Measurements from ENCODE around the gene ALDOA.
A peak's percentile ranks its signal among the peaks of the same experiment; 100 is the strongest.
"Not testable (repeated sequence)": the region's sequence is repeated elsewhere in the genome, so short reads cannot be mapped to it uniquely, and the experiment has no call there.

Gene ALDOA

GRCh38 chr16:30092373-30093010, 26.9 kb downstream of the ALDOA start:
- DNase-seq, result peak; percentile 85

- no peak for DNase-seq
Observed at GRCh38 chr16:30094541-30095165, 29.1 kb downstream of the ALDOA start.

GRCh38 chr16:30095166-30096078, 29.9 kb downstream of the ALDOA start:
- no peak for DNase-seq

- DNase-seq, result peak; percentile 89
Observed at GRCh38 chr16:30096105-30096861, 30.7 kb downstream of the ALDOA start, which contains the start of gene YPEL3. Gene YPEL3, minus strand, starts transcription at chr16:30096213. Its CDS starts 731 bp downstream, at chr16:30095482.

- DNase-seq, result no peak
Observed at GRCh38 chr16:30096862-30097563, 31.5 kb downstream of the ALDOA start.

GRCh38 chr16:30104090-30104489, 38.5 kb downstream of the ALDOA start:
- DNase-seq, result no peak

- DNase-seq, result no peak
Observed at GRCh38 chr16:30104492-30104891, 38.9 kb downstream of the ALDOA start.

GRCh38 chr16:30108059-30108850, 42.7 kb downstream of the ALDOA start:
- DNase-seq, result no peak

- DNase-seq, result no peak
Observed at GRCh38 chr16:30110661-30111060, 45.1 kb downstream of the ALDOA start.

- peak; percentile 86 for DNase-seq
Observed at GRCh38 chr16:30112197-30113030, 46.9 kb downstream of the ALDOA start.

- DNase-seq, result no peak
Observed at GRCh38 chr16:30113031-30113710, 47.6 kb downstream of the ALDOA start, which contains the start of gene GDPD3. Gene GDPD3, minus strand, starts transcription at chr16:30113537. Its CDS starts 59 bp downstream, at chr16:30113478.

- DNase-seq, result no peak
Observed at GRCh38 chr16:30113711-30114333, 48.3 kb downstream of the ALDOA start.

GRCh38 chr16:30114411-30114810, 48.9 kb downstream of the ALDOA start:
- DNase-seq, result no peak

- DNase-seq, result not testable (repeated sequence)
Observed at GRCh38 chr16:30114833-30115232, 49.3 kb downstream of the ALDOA start.

- DNase-seq, result no peak
Observed at GRCh38 chr16:30115238-30115637, 49.7 kb downstream of the ALDOA start.

- DNase-seq, result no peak
Observed at GRCh38 chr16:30116291-30117207, 51.0 kb downstream of the ALDOA start.

- DNase-seq, result no peak
Observed at GRCh38 chr16:30117768-30118167, 52.2 kb downstream of the ALDOA start.

GRCh38 chr16:30119428-30119827, 53.9 kb downstream of the ALDOA start:
- no peak for DNase-seq
